Kidney epithelial cell (primary cell): Measurements from ENCODE around the gene DPF3. TPM values are rescaled to one million over a fixed set of nuclear protein-coding genes. Genes with fewer than 3 reads are reported as not detected.

Experiments
- DNase-seq: peaks from one replicate; pipeline ENCODE4 v3.0.0-alpha.2; 2010; ENCODE audit warnings: low read depth
- H3K27me3 ChIP-seq: 2 replicates; pipeline ENCODE4 v1.6.0; 2011; ENCODE audit warnings: low read length; ENCODE audit not compliant: control insufficient read depth, insufficient read depth
- H3K36me3 ChIP-seq: 2 replicates; pipeline ENCODE4 v1.5.1; 2011; ENCODE audit warnings: low read length; ENCODE audit not compliant: control insufficient read depth, insufficient read depth
- H3K4me3 ChIP-seq: 2 replicates; pipeline ENCODE4 v1.5.1; 2011; ENCODE audit warnings: low read depth, mild to moderate bottlenecking, control low read depth, low read length
- CTCF ChIP-seq: IDR thresholded peaks from 2 replicates; pipeline ENCODE4 v1.5.1; 2011; ENCODE audit warnings: mild to moderate bottlenecking, moderate library complexity, low read length, control low read depth, inconsistent platforms; ENCODE audit not compliant: insufficient read depth, poor library complexity, severe bottlenecking
- total RNA-seq: library from RNA; depleted of rRNA; stranded (reverse); fragments of >200 nt; gene quantifications from 2 replicates; pipeline ENCODE4 v1.2.3, GENCODE V29; 2015

Gene DPF3
- total RNA-seq, 1 donor from 2014 or later, result 0.79 TPM

GRCh38 chr14:72685456-72685855 lies 208.4 kb downstream of the DPF3 start:
- no peaks in the 10 kb centered on the region for H3K27me3 ChIP-seq
- no peaks in the 10 kb centered on the region for H3K36me3 ChIP-seq
- H3K4me3 ChIP-seq, result no peak overlapping the region
- TF ChIP-seq CTCF, result no peak
- DNase-seq, result no peak

GRCh38 chr14:72683787-72684186 lies 210.1 kb downstream of the DPF3 start:
- TF ChIP-seq CTCF, result no peak
- Histone ChIP-seq H3K27me3 (no peaks in the 10 kb centered on the region), H3K36me3 (no peaks in the 10 kb centered on the region), H3K4me3 (no peak overlapping the region)
- no peak for DNase-seq

GRCh38 chr14:72682188-72682587 lies 211.7 kb downstream of the DPF3 start:
- no peak for DNase-seq
- H3K27me3 ChIP-seq, result no peaks in the 10 kb centered on the region
- no peaks in the 10 kb centered on the region for H3K36me3 ChIP-seq
- no peak overlapping the region for H3K4me3 ChIP-seq
- no peak for TF ChIP-seq CTCF

GRCh38 chr14:72680853-72681640 lies 212.9 kb downstream of the DPF3 start:
- no peak for DNase-seq
- no peaks in the 10 kb centered on the region for H3K27me3 ChIP-seq
- no peak overlapping the region for H3K4me3 ChIP-seq
- no peak for TF ChIP-seq CTCF
- no peaks in the 10 kb centered on the region for H3K36me3 ChIP-seq

GRCh38 chr14:72679536-72680151 lies 214.3 kb downstream of the DPF3 start:
- TF ChIP-seq CTCF, result no peak
- no peak for DNase-seq
- Histone ChIP-seq H3K27me3 (no peaks in the 10 kb centered on the region), H3K4me3 (no peak overlapping the region), H3K36me3 (no peaks in the 10 kb centered on the region)

- Histone ChIP-seq H3K36me3 (no peaks in the 10 kb centered on the region), H3K27me3 (no peaks in the 10 kb centered on the region), H3K4me3 (no peak overlapping the region)
- TF ChIP-seq CTCF, result no peak
- DNase-seq, result no peak
Measured at GRCh38 chr14:72679141-72679535, 214.8 kb downstream of the DPF3 start.
